Activated T-helper 17 cell treated with anti-CD3 and anti-CD28 coated beads, Interleukin-2, amount 50 U/mL, for 72 hours (primary cell): ENCODE data around the gene HOXB5. TPM values are rescaled to one million over a fixed set of nuclear protein-coding genes. Genes with fewer than 3 reads are reported as not detected.

ENCODE experiments used
- total RNA-seq, 2 donors: library from RNA; stranded (reverse); gene quantifications; one replicate each; pipeline ENCODE4 v1.2.3, GENCODE V29; 2022

Gene HOXB5
- total RNA-seq, 2 donors from 2014 or later: not detected

Other genes starting within 250 kb of the HOXB5 start
- gene SKAP1, start 163.6 kb downstream of the HOXB5 start, total RNA-seq: 100 to 1,000 TPM in 1 of 2 donors, 10 to 100 TPM in 1; 71.4 to 103 TPM
- gene HOXB1, start 62.8 kb downstream of the HOXB5 start, total RNA-seq: not detected
- gene HOXB2, start 48.7 kb downstream of the HOXB5 start, total RNA-seq: 10 to 100 TPM in 1 of 2 donors, 1 to 10 TPM in 1; 2.0 to 15.3 TPM
- gene HOXB4, start 15.4 kb downstream of the HOXB5 start, total RNA-seq: 1 to 10 TPM; 2.6 to 2.8 TPM
- gene HOXB3, start 3.5 kb downstream of the HOXB5 start, total RNA-seq: 1 to 10 TPM; 3.1 to 5.4 TPM
- gene HOXB6, start 11.2 kb upstream of the HOXB5 start, total RNA-seq: under 1 TPM; 0.37 to 0.39 TPM
- gene HOXB7, start 17.2 kb upstream of the HOXB5 start, total RNA-seq: under 1 TPM in 1 of 2 donors, not detected in 1; 0.95 TPM
- not detected for gene HOXB8, start 21.5 kb upstream of the HOXB5 start, total RNA-seq
- gene HOXB9, start 32.6 kb upstream of the HOXB5 start, total RNA-seq: under 1 TPM; 0.40 to 0.58 TPM
- not detected for gene PRAC1, start 128.7 kb upstream of the HOXB5 start, total RNA-seq
- gene PRAC2, start 129.4 kb upstream of the HOXB5 start, total RNA-seq: not detected
- not detected for gene HOXB13, start 135.0 kb upstream of the HOXB5 start, total RNA-seq
- not detected for gene TTLL6, start 223.4 kb upstream of the HOXB5 start, total RNA-seq
- gene CALCOCO2, start 237.3 kb upstream of the HOXB5 start, total RNA-seq: 100 to 1,000 TPM; 101 to 130 TPM